Measurements from ENCODE around the gene PCDH9.
A peak's percentile ranks its signal among the peaks of the same experiment; 100 is the strongest.

The PCDH9 gene

GRCh38 chr13:66700117-66700601, 530.0 kb downstream of the PCDH9 start:
- DNase-seq (ENCODE audit: insufficient read length, low spot score), result no peak
- FAIRE-seq, result no peak

- no peak for DNase-seq (ENCODE audit: insufficient read length, low spot score)
- no peak for FAIRE-seq
Measured at GRCh38 chr13:66693656-66694055, 536.5 kb downstream of the PCDH9 start.

- DNase-seq (ENCODE audit: insufficient read length, low spot score) (no peak), FAIRE-seq (no peak)
Measured at GRCh38 chr13:66691149-66691548, 539.0 kb downstream of the PCDH9 start.

GRCh38 chr13:66689628-66690027, 540.5 kb downstream of the PCDH9 start:
- no peak for DNase-seq (ENCODE audit: insufficient read length, low spot score)
- no peak for FAIRE-seq

- no peak for DNase-seq (ENCODE audit: insufficient read length, low spot score)
- no peak for FAIRE-seq
Measured at GRCh38 chr13:66689037-66689619, 541.0 kb downstream of the PCDH9 start.

- no peak for FAIRE-seq
Measured at GRCh38 chr13:66681403-66681802, 548.7 kb downstream of the PCDH9 start.

GRCh38 chr13:66680031-66680430, 550.1 kb downstream of the PCDH9 start:
- DNase-seq (ENCODE audit: insufficient read length, low spot score), result no peak
- no peak for FAIRE-seq

More at GRCh38 chr13:66681403-66681802, 548.7 kb downstream of the PCDH9 start:
- no peak for DNase-seq (ENCODE audit: insufficient read length, low spot score)

- DNase-seq (ENCODE audit: insufficient read length, low spot score) (no peak), FAIRE-seq (no peak)
Measured at GRCh38 chr13:66675620-66676019, 554.5 kb downstream of the PCDH9 start.

GRCh38 chr13:66673401-66673800, 556.7 kb downstream of the PCDH9 start:
- FAIRE-seq (no peak), DNase-seq (ENCODE audit: insufficient read length, low spot score) (no peak)

- FAIRE-seq, result no peak
- DNase-seq (ENCODE audit: insufficient read length, low spot score), result no peak
Measured at GRCh38 chr13:66665991-66666390, 564.1 kb downstream of the PCDH9 start.

GRCh38 chr13:66663711-66664110, 566.4 kb downstream of the PCDH9 start:
- FAIRE-seq, result no peak
- DNase-seq (ENCODE audit: insufficient read length, low spot score), result no peak

- DNase-seq (ENCODE audit: insufficient read length, low spot score) (no peak), FAIRE-seq (no peak)
Measured at GRCh38 chr13:66663206-66663605, 566.9 kb downstream of the PCDH9 start.

GRCh38 chr13:66661336-66661735, 568.8 kb downstream of the PCDH9 start:
- FAIRE-seq, result no peak

GRCh38 chr13:66660468-66660813, 569.7 kb downstream of the PCDH9 start:
- FAIRE-seq, result no peak
- DNase-seq (ENCODE audit: insufficient read length, low spot score), result no peak

More at GRCh38 chr13:66661336-66661735, 568.8 kb downstream of the PCDH9 start:
- DNase-seq (ENCODE audit: insufficient read length, low spot score), result no peak

GRCh38 chr13:66659701-66660467, 570.3 kb downstream of the PCDH9 start:
- DNase-seq (ENCODE audit: insufficient read length, low spot score), result no peak
- FAIRE-seq, result no peak

- DNase-seq (ENCODE audit: insufficient read length, low spot score) (no peak), FAIRE-seq (no peak)
Measured at GRCh38 chr13:66659286-66659685, 570.9 kb downstream of the PCDH9 start.

GRCh38 chr13:66657165-66657881, 572.8 kb downstream of the PCDH9 start:
- DNase-seq (ENCODE audit: insufficient read length, low spot score) (peak; percentile 34), FAIRE-seq (peak; percentile 44)

- DNase-seq (ENCODE audit: insufficient read length, low spot score), result no peak
- no peak for FAIRE-seq
Measured at GRCh38 chr13:66655847-66656454, 574.2 kb downstream of the PCDH9 start.

- FAIRE-seq, result no peak
Measured at GRCh38 chr13:66644855-66645460, 585.2 kb downstream of the PCDH9 start.

GRCh38 chr13:66640231-66640630, 589.9 kb downstream of the PCDH9 start:
- no peak for DNase-seq (ENCODE audit: insufficient read length, low spot score)
- FAIRE-seq, result no peak

More at GRCh38 chr13:66644855-66645460, 585.2 kb downstream of the PCDH9 start:
- DNase-seq (ENCODE audit: insufficient read length, low spot score), result no peak

GRCh38 chr13:66639044-66639443, 591.1 kb downstream of the PCDH9 start:
- FAIRE-seq (no peak), DNase-seq (ENCODE audit: insufficient read length, low spot score) (no peak)
